ENCODE data around the gene TMEM179. TPM values are rescaled to one million over a fixed set of nuclear protein-coding genes. Genes with fewer than 3 reads are reported as not detected.
A peak's percentile ranks its signal among the peaks of the same experiment; 100 is the strongest.
"Not testable (repeated sequence)": the region's sequence is repeated elsewhere in the genome, so short reads cannot be mapped to it uniquely, and the experiment has no call there.

Gene TMEM179
- polyA plus RNA-seq, 6 donors from 2014 or later = not detected

DNA sequence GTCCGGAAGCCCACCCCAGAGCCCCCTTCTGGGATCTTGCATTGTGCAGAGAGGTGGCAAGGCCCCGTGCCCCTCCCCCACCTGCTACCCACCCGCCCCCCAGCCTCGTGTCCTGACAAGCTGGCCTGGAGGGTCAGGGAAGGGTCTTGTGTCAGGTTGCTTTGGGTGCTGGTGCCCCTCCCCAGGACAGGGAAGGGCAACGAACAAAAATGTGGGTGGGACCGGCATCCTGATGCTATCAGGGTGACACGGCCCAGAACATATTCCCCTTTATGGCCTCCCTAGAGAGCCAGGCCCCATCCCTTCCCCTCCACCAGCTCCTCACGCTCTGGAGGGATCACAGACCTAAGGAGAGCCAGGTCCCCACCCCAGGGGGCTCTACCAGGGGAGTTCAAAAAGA is 38.7 kb upstream of the TMEM179 start:
- peaks cover 4 to 12% (median 9%) of the 10 kb centered on the region in 3 donors for H3K27me3 Mint-ChIP-seq
- ATAC-seq (ENCODE audit: low read depth in 2 of 2) = no peak
- DNase-seq = no peak
- no peak overlapping the region for H3K4me3 Mint-ChIP-seq
- H3K36me3 Mint-ChIP-seq = no peaks in the 10 kb centered on the region
- H3K9me3 Mint-ChIP-seq = peaks cover 0 to 9% (median 4%) of the 10 kb centered on the region in 7 donors
- H3K27ac Mint-ChIP-seq = no peak overlapping the region
- H3K4me1 Mint-ChIP-seq = peaks cover 25 to 31% (median 26%) of the 10 kb centered on the region in 3 donors

DNA sequence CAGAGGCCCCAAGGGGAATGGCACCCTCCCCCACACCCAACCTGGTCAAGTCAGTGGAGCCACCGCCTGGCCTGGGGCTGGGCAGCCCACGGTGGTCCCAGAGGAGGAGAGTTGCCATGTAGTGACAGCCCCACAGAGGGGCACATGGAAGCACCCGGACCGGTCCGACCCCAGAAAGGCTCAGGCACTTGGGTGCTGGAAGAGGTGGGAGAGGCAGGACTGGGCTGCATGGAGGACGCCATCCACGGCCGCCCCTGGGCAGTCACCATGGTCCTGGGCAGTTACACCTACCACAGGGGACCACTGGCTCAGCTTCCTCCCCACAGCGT is 37.9 kb upstream of the TMEM179 start:
- H3K9me3 Mint-ChIP-seq = peaks cover 0 to 9% (median 4%) of the 10 kb centered on the region in 7 donors
- peaks cover 18 to 25% (median 21%) of the 10 kb centered on the region in 3 donors for H3K4me1 Mint-ChIP-seq

DNA sequence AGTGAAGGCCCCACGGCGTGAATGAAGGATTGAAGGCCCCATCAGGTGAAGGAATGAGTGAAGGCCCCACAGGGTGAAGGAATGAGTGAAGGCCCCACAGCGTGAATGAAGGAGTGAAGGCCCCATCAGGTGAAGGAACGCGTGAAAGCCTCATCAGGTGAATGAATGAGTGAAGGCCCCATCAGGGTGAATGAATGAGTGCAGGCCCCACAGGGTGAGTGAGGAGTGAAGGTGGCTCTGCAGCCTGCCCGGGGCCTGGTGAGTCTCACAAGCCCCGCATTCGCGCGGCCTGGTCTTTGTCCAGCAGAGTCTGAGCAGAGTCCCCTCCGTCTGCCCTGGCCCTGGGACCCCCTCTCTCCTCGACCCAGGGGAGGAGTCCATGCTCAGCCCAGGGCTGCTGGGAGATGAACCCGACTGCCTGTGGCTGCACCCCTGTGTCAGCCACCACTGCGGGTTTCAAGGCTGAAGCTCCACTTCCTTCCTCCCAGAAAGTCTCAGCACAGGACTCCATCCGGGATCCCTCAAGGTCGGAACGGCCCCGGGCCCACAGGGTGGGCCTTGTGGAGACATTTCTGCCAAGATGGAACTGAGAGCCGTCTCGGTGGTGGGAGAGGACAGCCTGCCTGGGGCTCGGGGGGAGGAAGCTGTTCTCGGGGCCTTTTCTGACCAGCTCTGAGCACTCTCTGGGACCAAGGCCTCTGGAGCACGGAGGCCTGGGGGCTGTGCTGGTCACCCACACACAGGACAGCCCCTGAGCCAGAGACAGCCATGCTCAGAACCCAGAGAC is 37.4 kb upstream of the TMEM179 start:
- Mint-ChIP-seq H3K27ac (peak overlapping the region in 2 of 6 donors; percentile 59 to 93), H3K4me3 (peak overlapping the region in 1 of 8 donors; percentile 16), H3K27me3 (peaks cover 5 to 18% (median 12%) of the 10 kb centered on the region in 3 donors), H3K36me3 (no peaks in the 10 kb centered on the region), H3K9me3 (peaks cover 0 to 9% (median 4%) of the 10 kb centered on the region in 7 donors), H3K4me1 (peaks cover 12 to 19% (median 15%) of the 10 kb centered on the region in 3 donors)
- no peak for ATAC-seq (ENCODE audit: low read depth in 2 of 2)
- no peak for DNase-seq

More for the DNA sequence above, 37.9 kb upstream of the TMEM179 start:
- ATAC-seq (ENCODE audit: low read depth in 2 of 2) (no peak), DNase-seq (no peak)
- Mint-ChIP-seq H3K27ac (peak overlapping the region in 2 of 6 donors; percentile 49 to 59), H3K27me3 (peaks cover 5 to 15% (median 12%) of the 10 kb centered on the region in 3 donors), H3K4me3 (no peak overlapping the region), H3K36me3 (no peaks in the 10 kb centered on the region)

GRCh38 chr14:104640681-104641080 is 36.1 kb upstream of the TMEM179 start:
- no peak for DNase-seq
- no peak for ATAC-seq (ENCODE audit: low read depth in 2 of 2)
- H3K9me3 Mint-ChIP-seq = peaks cover 0 to 9% (median 4%) of the 10 kb centered on the region in 7 donors
- no peak overlapping the region for H3K4me3 Mint-ChIP-seq
- H3K27me3 Mint-ChIP-seq = peaks cover 5 to 18% (median 17%) of the 10 kb centered on the region in 3 donors
- H3K4me1 Mint-ChIP-seq = peaks cover 4 to 19% (median 15%) of the 10 kb centered on the region in 3 donors
- no peaks in the 10 kb centered on the region for H3K36me3 Mint-ChIP-seq
- H3K27ac Mint-ChIP-seq = peak overlapping the region in 1 of 6 donors; percentile 38

DNA sequence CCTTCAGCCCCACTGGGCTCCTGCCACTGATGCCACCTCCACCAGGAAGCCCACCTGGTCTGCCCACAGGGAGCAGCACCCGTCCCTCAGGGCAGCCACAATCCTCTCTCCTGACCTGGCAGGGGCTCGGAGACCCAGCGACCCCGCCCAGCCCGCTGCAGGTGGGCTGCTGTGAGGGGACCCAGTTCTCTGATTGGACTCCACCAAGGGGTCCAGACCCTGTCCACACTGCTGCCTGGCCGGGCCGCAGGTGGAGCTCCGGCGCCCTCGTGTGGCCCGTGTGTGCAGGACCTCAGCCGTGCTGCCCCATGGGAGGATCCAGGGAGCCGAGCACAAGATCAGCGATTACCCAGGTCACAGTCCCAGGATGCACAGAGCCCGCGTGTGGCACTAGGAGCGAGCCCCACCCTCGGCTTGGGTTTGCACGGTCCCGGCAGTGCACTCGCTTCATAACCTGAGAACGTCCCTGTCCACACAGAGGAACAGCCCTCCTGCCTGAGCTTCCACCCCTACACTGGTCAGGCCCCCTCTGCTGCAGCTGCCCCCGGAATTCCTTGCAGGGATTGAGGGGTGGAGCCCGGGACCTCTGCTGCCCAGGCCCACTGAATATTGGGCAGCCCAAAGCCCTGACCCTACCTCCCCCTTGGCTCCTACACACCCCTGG is 35.4 kb upstream of the TMEM179 start:
- Mint-ChIP-seq H3K4me1 (peaks cover 4 to 16% (median 11%) of the 10 kb centered on the region in 3 donors), H3K27ac (no peak overlapping the region), H3K27me3 (peaks cover 5 to 22% (median 18%) of the 10 kb centered on the region in 3 donors), H3K36me3 (no peaks in the 10 kb centered on the region), H3K9me3 (peaks cover 0 to 5% (median 2%) of the 10 kb centered on the region in 7 donors), H3K4me3 (peak overlapping the region in 2 of 8 donors; percentile 39 to 52)
- peak; percentile 64 for DNase-seq
- peak; percentile 89 to 91 for ATAC-seq (ENCODE audit: low read depth in 2 of 2)

DNA sequence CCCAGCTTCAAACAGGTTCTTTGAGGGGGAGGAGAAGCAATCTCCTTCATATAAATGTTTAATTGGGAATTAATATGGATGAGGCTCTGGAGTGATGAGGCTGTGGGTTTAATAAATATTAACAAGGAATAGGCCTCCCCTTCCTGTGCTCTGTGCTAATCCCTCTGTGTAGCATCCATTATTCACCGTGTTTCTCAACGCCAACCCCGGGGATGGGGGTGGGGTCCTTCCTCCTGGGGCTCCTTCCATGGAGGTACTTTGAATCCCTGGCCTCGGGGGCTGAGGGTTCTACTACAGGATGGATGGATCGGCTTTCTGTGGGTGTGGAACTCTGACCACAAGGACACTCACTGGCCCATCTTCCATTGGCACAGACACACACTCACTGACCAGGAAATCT is 34.9 kb upstream of the TMEM179 start:
- no peaks in the 10 kb centered on the region for H3K9me3 Mint-ChIP-seq
- peaks cover 4 to 13% (median 9%) of the 10 kb centered on the region in 3 donors for H3K4me1 Mint-ChIP-seq
- peak overlapping the region in 1 of 8 donors; percentile 33 for H3K4me3 Mint-ChIP-seq
- ATAC-seq (ENCODE audit: low read depth in 2 of 2) (no peak), DNase-seq (no peak)
- H3K27ac Mint-ChIP-seq = no peak overlapping the region
- H3K27me3 Mint-ChIP-seq = peaks cover 5 to 27% (median 18%) of the 10 kb centered on the region in 3 donors
- H3K36me3 Mint-ChIP-seq = no peaks in the 10 kb centered on the region

GRCh38 chr14:104638927-104639450 is 34.4 kb upstream of the TMEM179 start:
- H3K27me3 Mint-ChIP-seq = peaks cover 5 to 32% (median 18%) of the 10 kb centered on the region in 3 donors
- H3K4me3 Mint-ChIP-seq = no peak overlapping the region
- DNase-seq (no peak), ATAC-seq (ENCODE audit: low read depth in 2 of 2) (no peak)
- H3K27ac Mint-ChIP-seq = no peak overlapping the region
- no peaks in the 10 kb centered on the region for H3K36me3 Mint-ChIP-seq
- peaks cover 4 to 13% (median 9%) of the 10 kb centered on the region in 3 donors for H3K4me1 Mint-ChIP-seq
- H3K9me3 Mint-ChIP-seq = no peaks in the 10 kb centered on the region

DNA sequence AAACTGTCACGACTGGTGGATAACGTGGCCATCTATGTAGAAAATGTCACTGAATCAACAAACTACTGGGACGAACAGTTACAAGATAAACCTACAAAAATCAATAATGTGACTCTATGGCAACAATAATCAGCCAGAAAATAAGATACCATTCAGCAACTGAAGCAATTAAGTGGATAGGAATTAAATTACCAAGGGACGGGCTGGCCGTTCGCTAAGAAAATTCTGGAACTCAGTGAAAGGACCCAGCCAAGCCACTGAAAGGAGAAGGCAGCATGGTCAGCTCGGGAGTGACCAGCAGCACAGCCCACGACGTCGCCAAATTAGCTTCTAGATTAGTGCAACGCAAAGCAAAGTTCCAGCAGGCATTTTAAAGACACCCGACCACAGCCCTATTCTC is 33.6 kb upstream of the TMEM179 start:
- DNase-seq (no peak), ATAC-seq (ENCODE audit: low read depth in 2 of 2) (no peak)
- Mint-ChIP-seq H3K4me1 (peaks cover 4 to 13% (median 9%) of the 10 kb centered on the region in 3 donors), H3K27ac (no peak overlapping the region), H3K4me3 (no peak overlapping the region), H3K9me3 (no peaks in the 10 kb centered on the region), H3K36me3 (no peaks in the 10 kb centered on the region), H3K27me3 (peaks cover 5 to 33% (median 18%) of the 10 kb centered on the region in 3 donors)

- Mint-ChIP-seq H3K27me3 (peaks cover 5 to 33% (median 18%) of the 10 kb centered on the region in 3 donors), H3K9me3 (no peaks in the 10 kb centered on the region), H3K36me3 (no peaks in the 10 kb centered on the region), H3K27ac (peak overlapping the region in 2 of 6 donors; percentile 5 to 64), H3K4me3 (no peak overlapping the region), H3K4me1 (peaks cover 4 to 13% (median 9%) of the 10 kb centered on the region in 3 donors)
- ATAC-seq (ENCODE audit: low read depth in 2 of 2) = no peak
- no peak for DNase-seq
These were observed 33.0 kb upstream of the TMEM179 start for GRCh38 chr14:104637546-104638003.

DNA sequence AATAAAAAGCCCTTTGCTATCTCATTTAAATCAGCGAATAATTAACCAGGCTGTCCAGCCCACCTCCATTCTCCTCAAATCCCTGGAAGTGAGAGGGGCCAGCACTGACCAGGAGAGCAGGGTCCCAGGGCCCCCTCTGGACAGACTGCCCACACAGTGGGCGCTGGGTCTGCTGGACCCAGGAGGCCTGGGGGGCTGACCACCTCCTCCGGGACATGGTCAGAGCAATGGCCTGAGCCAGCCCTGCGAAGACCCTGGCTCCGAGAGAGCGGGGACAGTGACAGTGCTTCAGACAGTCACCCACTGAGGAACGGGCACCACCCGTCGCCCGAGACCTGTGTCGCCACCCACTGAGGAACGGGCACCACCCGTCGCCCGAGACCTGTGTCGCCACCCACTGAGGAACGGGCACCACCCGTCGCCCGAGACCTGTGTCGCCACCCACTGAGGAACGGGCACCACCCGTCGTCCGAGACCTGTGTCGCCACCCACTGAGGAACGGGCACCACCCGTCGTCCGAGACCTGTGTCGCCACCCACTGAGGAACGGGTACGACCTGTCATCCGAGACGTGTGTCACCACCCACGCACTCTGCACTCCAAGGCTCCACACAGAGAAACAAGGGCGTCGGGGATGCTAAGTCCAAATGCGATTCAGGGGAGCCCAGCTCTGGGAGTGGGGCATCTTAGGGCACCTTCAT is 32.4 kb upstream of the TMEM179 start:
- ATAC-seq (ENCODE audit: low read depth in 2 of 2); H3K9me3 Mint-ChIP-seq; DNase-seq; H3K36me3 Mint-ChIP-seq; H3K4me3 Mint-ChIP-seq: not testable (repeated sequence)
- Mint-ChIP-seq H3K4me1 (peaks cover 4 to 13% (median 9%) of the 10 kb centered on the region in 3 donors), H3K27ac (peak overlapping the region in 1 of 6 donors; percentile 64), H3K27me3 (peaks cover 5 to 33% (median 18%) of the 10 kb centered on the region in 3 donors)

DNA sequence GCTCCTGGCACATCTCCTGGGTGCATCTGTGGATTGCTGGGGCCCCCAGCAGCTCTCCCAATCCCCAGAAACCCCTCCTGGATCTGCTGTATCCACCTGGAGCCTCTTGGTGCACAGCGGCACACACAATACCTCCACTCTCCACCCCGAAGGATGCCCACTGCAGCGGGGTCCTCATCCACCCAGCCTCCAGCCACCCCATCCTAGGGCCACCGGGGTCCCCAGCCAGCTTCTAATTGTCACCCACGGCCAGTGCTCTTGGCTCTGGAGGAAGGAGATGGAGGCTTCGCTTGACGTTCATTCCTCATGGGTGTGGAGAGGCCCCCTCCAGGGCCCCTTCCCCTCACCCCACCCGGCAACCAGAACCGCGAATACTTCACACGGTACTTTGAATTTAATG is 31.6 kb upstream of the TMEM179 start:
- Mint-ChIP-seq H3K4me3 (no peak overlapping the region), H3K27ac (no peak overlapping the region), H3K9me3 (no peaks in the 10 kb centered on the region), H3K36me3 (no peaks in the 10 kb centered on the region), H3K27me3 (peaks cover 5 to 33% (median 18%) of the 10 kb centered on the region in 3 donors), H3K4me1 (peaks cover 0 to 6% (median 4%) of the 10 kb centered on the region in 3 donors)
- ATAC-seq (ENCODE audit: low read depth in 2 of 2) (no peak), DNase-seq (no peak)

- Mint-ChIP-seq H3K27me3 (peaks cover 5 to 33% (median 18%) of the 10 kb centered on the region in 3 donors), H3K9me3 (no peaks in the 10 kb centered on the region), H3K27ac (no peak overlapping the region), H3K36me3 (no peaks in the 10 kb centered on the region), H3K4me1 (peaks cover 0 to 6% (median 4%) of the 10 kb centered on the region in 3 donors), H3K4me3 (no peak overlapping the region)
- DNase-seq = no peak
- no peak for ATAC-seq (ENCODE audit: low read depth in 2 of 2)
These were observed 31.1 kb upstream of the TMEM179 start for GRCh38 chr14:104635717-104636116.

All from naive B cell (primary cell).